ENCODE measurements around the gene NID2. TPM values are rescaled to one million over a fixed set of nuclear protein-coding genes. Genes with fewer than 3 reads are reported as not detected.

The NID2 gene
- polyA plus RNA-seq, 1 of the 3 experiments (the other 2 are of a cell fraction): 22.7 TPM

DNA sequence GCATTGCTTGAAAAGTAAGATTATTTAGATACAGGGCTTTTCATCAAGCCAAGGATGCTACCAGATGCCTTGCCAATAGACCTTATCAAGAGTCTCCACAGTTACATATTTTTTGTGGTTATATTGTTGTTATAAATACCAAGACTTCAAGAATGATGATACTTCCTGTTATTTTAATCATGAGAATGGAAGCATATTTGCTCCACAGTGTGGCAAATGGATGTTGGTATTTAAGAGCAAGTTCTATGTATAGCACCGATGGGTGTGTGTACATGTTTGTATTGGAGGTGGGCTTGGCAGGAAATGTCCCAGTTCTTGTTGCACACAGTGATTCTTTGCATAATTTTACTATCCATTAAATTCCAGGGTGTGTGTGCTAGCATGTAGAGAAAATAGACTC, 4.4 kb upstream of the NID2 start (continued):
- TF ChIP-seq GATA2 (CRISPR knock-in tag; IDR thresholded peaks at IDR 0.05): no peak
- TF ChIP-seq, protein P1, sequence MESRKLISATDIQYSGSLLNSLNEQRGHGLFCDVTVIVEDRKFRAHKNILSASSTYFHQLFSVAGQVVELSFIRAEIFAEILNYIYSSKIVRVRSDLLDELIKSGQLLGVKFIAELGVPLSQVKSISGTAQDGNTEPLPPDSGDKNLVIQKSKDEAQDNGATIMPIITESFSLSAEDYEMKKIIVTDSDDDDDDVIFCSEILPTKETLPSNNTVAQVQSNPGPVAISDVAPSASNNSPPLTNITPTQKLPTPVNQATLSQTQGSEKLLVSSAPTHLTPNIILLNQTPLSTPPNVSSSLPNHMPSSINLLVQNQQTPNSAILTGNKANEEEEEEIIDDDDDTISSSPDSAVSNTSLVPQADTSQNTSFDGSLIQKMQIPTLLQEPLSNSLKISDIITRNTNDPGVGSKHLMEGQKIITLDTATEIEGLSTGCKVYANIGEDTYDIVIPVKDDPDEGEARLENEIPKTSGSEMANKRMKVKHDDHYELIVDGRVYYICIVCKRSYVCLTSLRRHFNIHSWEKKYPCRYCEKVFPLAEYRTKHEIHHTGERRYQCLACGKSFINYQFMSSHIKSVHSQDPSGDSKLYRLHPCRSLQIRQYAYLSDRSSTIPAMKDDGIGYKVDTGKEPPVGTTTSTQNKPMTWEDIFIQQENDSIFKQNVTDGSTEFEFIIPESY (IDR thresholded peaks at IDR 0.05; ENCODE audit: borderline replicate concordance, low read depth): no peak
- no peak for TF ChIP-seq USF2 (IDR thresholded peaks at IDR 0.05; ENCODE audit: borderline replicate concordance, low read depth, low read length)
- TF ChIP-seq ELF1 (IDR thresholded peaks at IDR 0.05): no peak
- TF ChIP-seq YY1 (IDR thresholded peaks at IDR 0.05; ENCODE audit: low read depth): no peak
- TF ChIP-seq USF1 (IDR thresholded peaks at IDR 0.05; ENCODE audit: borderline replicate concordance, low read depth): no peak
- no peak for TF ChIP-seq SMC3 (IDR thresholded peaks at IDR 0.05; ENCODE audit: low read depth, low read length)

- Histone ChIP-seq H2AFZ (ENCODE audit: low read depth) (no peak overlapping the region), H3K4me3 (ENCODE audit: low read depth in 2 of 2, low read length in 1 of 2) (no peak overlapping the region), H4K20me1 (ENCODE audit: insufficient read depth) (no peaks in the 10 kb centered on the region), H3F3A (replicated peaks; ENCODE audit: insufficient read depth) (peaks cover 36% of the 10 kb centered on the region), H3K79me2 (ENCODE audit: insufficient read depth) (peaks cover 8% of the 10 kb centered on the region), H3K4me1 (ENCODE audit: control insufficient read depth in 1 of 2, insufficient read depth in 2 of 2, low read depth in 1 of 2, low read length in 1 of 2) (peaks cover 14 to 33% of the 10 kb centered on the region in 2 experiments; a peak in 3 of 4 replicates), H3K9me2 (no peaks in the 10 kb centered on the region), H3K27ac (ENCODE audit: low read depth in 2 of 2, low read length in 1 of 2) (peak overlapping the region in 1 of 2 experiments; percentile 65; a peak in 2 of 4 replicates), H3K9me3 (no peaks in the 10 kb centered on the region), H3K27me3 (ENCODE audit: insufficient read depth) (no peaks in the 10 kb centered on the region), H3K4me2 (peak overlapping the region; percentile 22), H3K36me3 (replicated peaks in 1 of 2; ENCODE audit: control insufficient read depth in 1 of 2, insufficient read depth in 2 of 2, low read length in 1 of 2) (no peaks in the 10 kb centered on the region), H3K9ac (no peak overlapping the region)
- no peak for TF ChIP-seq CHD2 (IDR thresholded peaks at IDR 0.05; ENCODE audit: low read length, partially characterized antibody)
- TF ChIP-seq USF2 (IDR thresholded peaks at IDR 0.05; ENCODE audit: borderline replicate concordance, low read depth, low read length): no peak
- TF ChIP-seq SMC3 (IDR thresholded peaks at IDR 0.05; ENCODE audit: low read depth, low read length): no peak
- TF ChIP-seq MAX (IDR thresholded peaks at IDR 0.05; ENCODE audit: low read depth): no peak
- TF ChIP-seq RXRA (IDR thresholded peaks at IDR 0.05; ENCODE audit: borderline replicate concordance, low read depth): no peak
- TF ChIP-seq JUND (IDR thresholded peaks at IDR 0.05): no peak
- TF ChIP-seq MXI1 (IDR thresholded peaks at IDR 0.05; ENCODE audit: low read depth, low read length): no peak
- no peak for TF ChIP-seq TAF1 (IDR thresholded peaks at IDR 0.05; ENCODE audit: borderline replicate concordance, low read depth, low read length)
- no peak for TF ChIP-seq FOXJ3 (CRISPR knock-in tag; IDR thresholded peaks at IDR 0.05)
- no peak for TF ChIP-seq GATA2 (CRISPR knock-in tag; IDR thresholded peaks at IDR 0.05)
- TF ChIP-seq ELF1 (IDR thresholded peaks at IDR 0.05): no peak
- no peak for TF ChIP-seq NFIC (IDR thresholded peaks at IDR 0.05; ENCODE audit: borderline replicate concordance)
- no peak for TF ChIP-seq USF1 (IDR thresholded peaks at IDR 0.05; ENCODE audit: borderline replicate concordance, low read depth)
- no peak for TF ChIP-seq SIN3A (IDR thresholded peaks at IDR 0.05; ENCODE audit: borderline replicate concordance, low read depth, low read length)
- DNase-seq: no peak
- WGBS (ENCODE audit: low lambda C conversion rate): 98% methylated on average over 2 of the region's 2 CpGs
- POLR2A ChIA-PET: no interaction called here
- CTCF ChIA-PET: interaction anchor here (0.9 to 5.5 kb wide), 8 partner anchors 8 to 94 kb away, joined by 3 to 45 read pairs (median 4); no protein-coding TSS in a partner anchor
Observed at GRCh38 chr14:52072266-52072780, 3.5 kb upstream of the NID2 start.

Data from SK-N-SH (cell line).